MV-4-11 (cell line): ENCODE results near the gene DDC.
"Not testable (repeated sequence)": the region's sequence is repeated elsewhere in the genome, so short reads cannot be mapped to it uniquely, and the experiment has no call there.

Experiments used
- DNase-seq: peaks from one replicate; lab custom pipeline; 2025; lab: John Stamatoyannopoulos, UW

The DDC gene

DNA sequence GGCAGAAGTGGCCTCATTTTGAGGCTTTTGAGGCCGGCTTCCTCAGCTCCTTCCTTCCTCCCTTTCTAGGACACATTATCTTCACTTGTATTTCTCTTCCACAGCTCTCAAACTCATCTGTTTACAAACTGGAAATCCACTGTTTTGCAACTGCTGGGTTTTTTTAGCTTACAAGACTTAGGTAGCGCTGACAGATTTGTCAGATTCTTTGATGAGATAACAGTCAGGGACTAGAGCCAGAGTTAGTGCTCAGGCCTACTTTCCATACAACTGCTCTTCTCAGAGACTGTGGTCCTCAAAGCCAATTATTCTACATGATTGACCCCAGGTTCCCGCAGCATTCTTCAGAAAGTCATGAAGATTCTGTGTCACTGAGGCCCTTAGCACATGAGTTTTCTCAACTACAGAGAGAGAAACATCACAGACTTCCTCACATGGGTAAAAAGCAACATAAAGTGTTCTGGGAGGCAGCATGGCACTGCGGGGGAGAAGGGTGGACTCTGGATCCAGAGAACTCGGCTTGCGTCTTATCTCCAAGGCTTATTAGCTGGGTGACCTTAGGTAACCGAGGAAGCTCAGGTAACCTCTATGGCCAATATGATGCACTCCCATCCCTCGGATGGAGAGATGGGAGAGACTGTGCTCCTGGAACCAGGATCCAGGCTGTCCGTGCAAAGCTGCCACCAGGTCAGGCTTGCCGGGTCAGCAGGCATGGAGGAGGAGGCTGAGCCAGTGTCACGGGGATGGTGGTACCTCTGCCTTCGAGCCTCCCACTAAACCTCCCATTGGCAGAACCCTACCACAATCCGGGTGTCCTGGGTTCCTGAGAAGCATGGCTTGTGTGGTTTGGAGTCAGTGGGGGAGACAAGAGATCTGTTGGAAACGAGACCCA is 10.5 kb downstream of the DDC start:
- no peak for DNase-seq

DNA sequence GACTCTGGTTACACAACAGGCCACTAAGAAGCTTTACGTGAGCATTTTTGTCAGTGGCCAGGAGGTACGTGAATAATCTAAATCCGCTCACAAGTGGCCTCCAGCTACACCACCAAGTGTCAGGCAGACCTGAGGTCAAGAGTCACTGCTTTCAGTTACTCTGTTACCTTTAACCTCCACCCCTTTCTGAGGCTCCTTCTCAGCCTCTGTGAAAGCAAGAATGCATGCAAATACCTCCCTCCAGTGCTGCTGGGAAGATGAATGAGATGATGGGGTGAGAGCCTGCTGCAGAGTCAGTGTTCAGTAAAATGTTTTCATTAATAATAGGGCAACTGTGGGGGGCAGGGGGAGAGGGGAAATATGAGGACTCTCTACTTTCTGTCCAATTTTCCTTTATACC is 11.2 kb downstream of the DDC start:
- DNase-seq = no peak

DNA sequence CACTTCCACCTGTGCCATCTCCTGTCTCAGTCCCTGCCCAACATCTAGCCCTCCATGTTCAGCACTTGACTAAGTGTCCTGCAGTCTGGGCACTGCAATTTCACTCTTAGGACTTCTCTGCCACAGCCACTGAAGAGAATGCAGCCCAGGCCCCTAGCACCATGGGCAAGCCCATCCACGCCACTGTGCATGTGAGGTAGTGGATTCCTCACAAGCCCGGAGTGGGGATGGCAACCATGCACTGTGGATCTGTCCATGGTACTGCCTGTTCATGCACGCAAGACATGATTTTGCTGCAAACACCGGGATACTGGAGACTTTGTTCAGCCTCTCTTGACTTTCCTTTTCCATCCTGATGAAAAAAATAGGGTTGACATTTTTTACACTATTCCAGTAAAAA is 12.3 kb downstream of the DDC start:
- no peak for DNase-seq

DNA sequence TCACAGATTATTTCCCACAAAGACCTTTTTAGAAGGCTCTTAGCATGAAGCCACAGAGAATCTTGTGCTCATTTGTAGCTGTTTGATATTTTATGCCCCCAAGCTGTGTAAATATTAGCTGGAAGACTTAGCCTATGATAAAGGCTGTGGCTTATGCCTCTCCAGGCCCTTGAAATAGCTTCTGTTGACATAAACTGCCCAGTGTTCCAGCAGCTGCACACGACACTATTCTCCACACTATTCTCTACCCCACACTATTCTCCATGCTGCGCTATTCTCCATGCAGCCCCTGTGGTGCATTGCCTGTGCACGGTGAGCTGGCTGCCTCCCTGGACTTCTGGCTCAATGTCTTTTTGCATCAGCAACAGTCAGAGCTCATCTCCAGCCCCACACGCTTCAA is 13.1 kb downstream of the DDC start:
- DNase-seq = no peak

DNA sequence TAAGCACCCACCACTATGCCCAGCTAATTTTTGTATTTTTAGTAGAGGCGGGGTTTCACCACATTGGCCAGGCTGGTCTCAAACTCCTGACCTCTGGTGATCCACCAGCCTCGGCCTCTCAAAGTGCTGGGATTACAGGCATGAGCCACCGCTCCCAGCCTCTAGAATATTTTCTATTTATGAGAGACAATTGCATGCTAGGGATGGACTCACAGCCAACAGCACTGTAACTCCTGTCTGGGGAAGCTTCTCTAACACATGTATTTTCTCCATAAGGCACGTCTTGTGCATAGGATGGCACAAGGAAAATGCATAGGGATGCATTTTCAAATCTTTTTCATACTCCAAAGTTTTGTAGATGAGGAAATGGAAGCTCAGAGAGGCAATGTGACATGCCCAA is 19.6 kb downstream of the DDC start:
- not testable (repeated sequence) for DNase-seq

DNA sequence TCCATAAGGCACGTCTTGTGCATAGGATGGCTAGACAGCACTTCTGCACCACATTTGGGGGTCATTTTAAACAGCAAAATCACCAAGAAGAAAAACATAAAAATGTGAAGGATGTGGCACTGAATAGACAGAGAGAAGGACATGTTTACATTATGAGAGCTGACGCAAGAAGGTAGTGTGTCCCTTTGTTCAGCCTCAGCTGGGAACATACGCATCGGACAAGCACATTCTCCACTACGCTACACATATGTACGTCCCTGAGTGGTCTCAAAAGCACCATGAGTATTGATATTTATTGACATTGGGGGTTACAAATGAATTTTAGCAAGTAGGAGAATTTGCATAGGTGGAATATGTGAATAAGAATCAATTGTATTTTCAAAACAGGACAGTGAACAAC is 20.2 kb downstream of the DDC start:
- no peak for DNase-seq

DNA sequence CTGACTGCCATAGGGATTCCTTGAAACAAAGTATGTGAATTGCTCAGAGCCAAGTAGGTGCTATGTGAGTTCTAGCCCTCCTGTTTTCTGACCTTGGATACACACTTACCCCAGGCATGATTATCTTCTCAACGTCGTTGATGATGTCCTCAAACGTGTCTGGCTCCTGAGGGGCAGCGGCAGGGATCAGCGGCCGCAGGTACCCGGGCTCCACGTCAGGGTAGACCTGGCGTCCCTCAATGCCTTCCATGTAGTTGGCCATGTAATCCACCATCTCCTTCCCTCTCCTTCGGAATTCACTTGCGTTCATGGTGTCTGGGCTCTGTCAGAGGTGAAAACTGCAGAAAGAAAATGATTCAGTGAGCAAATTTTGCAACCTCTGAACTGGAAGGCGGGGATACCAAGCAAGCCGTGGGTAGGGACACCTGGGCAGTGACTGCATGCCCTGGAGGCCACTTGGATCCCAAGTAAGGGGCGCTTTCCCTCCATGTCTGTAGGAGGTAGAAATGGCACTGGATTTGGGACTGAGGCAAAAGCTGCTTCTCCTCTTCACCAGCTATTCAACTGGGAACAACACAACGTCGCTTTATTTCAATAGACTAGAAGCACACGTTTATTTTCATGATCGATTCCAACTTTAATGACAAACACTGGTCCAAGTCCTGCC is 21.3 kb downstream of the DDC start:
- DNase-seq = no peak

DNA sequence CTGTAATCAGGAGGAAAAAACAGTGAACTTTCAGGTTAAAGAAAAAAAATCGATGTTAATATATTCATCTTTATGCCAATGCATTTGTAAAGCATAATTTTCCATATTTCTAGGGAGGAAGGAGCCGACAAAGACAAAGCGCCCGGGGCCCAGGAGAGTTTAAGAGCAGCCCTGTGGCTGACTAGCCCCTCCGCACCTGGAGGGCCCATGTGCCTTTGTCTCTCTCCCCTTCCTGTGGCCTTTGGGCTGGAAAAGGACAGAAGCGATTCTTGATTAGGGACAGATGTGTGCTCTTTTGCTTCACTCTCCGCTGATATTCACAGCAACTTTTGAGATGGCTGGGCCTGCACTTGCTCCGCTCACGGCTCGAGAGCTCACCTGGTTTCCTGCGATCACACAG is 23.1 kb downstream of the DDC start:
- DNase-seq = no peak

DNA sequence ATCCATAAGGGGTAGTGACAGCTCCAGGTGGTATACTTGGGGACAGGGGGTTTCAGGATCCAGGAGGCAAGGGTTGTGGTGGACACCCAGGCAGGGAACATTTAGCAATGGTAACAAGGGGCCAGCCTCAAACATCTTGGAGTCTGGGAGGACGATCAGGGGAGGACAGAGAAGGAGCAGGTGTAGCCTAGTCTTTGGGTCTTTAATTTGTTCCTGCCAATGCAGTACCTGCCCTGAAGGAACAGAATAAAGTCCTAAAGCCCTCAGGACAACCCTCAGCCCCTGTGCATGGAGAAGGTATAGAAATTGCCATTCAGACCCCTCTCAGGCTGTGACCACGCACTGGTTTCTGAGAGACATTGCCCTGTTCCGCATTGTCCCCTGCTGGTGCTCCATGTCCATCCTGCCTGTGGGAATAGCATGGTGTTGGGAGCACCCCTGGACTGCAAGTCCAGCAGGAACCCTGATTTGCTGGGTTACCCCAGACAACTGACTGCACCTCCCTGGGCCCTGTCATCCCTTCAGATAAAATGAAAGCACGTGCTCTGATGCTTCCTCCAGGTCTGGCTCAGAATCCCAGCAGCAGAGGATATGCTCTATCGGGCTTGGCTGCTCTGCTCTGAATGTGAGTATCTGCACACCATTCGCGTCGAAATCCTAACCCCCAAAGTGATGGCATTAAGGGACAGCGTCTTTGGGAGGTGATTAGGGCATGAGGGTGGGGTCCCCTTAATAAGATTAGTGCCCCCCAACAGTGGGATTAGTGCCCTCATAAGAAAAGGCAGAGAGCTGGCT is 24.2 kb downstream of the DDC start:
- no peak for DNase-seq

DNA sequence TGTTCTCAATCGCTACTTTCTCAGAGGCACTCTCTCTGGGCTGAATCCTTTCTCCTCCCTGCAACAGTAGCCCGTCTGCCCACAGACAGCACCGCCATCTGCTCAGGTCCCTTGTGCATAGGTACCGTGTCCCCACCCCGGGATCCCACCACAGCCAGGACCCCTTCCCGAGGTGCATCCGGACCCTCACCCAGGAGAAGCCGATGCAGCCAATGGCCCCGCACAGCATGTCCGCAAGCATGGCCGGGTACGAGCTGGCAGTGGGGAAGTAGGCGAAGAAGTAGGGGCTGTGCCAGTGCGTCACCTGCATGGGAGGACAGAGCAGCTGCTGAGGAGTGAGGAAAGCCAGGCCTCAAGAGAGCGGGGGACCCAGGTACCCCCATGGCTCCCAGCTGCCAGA is 25.5 kb downstream of the DDC start:
- DNase-seq = no peak

DNA sequence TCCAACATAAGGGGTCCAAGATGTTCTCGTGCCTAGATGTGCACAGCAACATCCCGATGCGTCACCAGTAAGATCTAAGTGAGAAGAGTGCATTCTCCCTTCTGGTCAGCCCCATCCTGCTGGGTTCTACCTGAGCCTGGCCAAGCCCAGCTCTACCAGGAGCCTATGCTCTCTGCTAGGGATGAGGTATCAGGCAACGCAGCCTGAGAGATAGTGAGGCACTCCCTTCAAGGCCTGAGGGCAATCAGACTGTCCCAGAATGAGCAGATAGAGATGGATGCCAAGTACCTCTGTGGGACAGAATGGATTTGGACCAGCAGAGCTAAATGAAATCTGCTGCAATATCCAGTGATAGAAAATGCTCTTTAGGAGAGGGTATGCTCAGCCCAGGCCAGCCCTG is 26.7 kb downstream of the DDC start:
- DNase-seq = no peak

DNA sequence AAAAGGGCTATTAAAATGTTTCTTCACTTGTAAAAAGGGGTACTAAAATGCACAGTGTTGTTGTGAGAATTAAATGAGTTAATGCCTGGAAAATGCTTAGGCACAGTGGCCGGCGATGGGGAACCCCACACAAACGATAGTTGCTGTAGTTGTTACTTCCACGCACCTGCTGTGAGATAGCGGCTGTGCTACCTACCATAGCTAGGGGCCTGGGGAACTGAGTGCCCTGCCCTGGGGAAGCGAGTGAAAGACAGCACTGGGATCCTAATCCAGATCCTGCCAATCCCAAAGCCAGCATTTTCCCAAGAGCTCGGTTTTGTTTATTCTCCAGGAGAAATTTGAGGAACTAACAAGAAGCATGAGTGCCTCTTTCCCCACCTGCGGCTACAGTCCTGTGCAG is 27.8 kb downstream of the DDC start:
- DNase-seq = no peak

DNA sequence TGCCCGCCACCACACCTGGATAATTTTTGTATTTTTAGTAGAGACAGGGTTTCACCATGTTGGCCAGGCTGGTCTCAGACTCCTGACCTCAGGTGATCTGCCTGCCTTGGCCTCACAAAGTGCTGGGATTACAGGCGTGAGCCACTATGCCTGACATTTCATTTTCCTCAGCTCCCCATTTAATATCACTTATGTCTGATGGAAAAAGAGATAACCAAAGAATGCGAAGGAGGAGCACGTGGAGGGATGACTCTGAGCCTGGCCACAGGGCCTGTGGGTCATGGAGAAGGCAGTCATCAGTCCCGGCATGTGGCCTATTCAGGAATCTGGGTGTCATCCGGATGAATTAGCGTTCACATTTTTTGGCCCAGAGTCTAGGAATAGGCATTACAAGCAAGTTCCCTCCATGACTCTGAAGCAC is 29.9 kb downstream of the DDC start:
- DNase-seq = not testable (repeated sequence)

DNA sequence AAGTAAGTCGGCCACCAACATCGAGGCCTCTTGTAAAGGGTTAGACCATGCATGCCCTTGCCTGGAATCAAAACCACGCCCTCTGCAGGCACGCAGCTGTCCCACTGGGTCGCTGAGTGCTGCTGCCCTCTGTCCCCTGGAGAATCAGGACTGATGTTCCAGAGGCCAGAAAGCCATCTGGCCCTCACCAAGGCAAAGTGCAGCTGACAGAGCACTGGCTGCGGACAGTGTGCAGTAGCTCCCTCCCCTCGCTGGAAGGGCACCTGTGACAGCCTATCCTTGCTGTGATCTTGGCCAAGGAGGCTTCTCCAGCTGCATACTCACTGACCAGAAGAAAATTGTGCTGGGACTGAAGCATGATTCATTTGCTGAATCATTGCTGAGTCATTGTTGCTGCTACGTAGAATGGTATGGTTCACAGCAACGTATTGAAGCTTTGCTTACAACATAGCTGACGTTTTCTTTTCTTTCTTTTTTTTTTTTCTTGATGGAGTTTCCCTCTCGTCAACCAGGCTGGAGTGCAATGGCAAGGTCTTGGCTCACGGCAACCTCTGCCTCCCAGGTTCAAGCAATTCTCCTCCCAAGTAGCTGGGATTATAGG is 30.4 kb downstream of the DDC start:
- DNase-seq = peak; percentile 85

DNA sequence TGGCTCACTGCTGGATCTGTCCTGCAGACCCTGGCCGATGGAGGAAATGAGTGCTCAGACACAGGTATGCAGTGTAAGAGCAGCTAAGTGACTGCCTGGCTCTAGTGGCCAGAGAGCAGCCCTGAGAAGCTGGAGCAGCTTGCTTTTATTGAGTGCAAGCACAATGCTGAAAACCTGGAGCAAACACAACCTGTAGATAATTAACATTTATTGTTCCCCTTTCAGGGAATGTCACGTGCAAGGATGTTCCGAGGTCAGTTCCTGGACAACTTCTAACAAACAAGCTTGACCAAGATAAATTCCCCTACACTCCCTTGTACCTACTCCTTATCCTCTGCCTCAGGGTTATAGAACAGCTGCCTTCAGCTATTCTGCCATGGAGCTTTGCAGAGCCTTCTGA is 31.3 kb downstream of the DDC start:
- no peak for DNase-seq

DNA sequence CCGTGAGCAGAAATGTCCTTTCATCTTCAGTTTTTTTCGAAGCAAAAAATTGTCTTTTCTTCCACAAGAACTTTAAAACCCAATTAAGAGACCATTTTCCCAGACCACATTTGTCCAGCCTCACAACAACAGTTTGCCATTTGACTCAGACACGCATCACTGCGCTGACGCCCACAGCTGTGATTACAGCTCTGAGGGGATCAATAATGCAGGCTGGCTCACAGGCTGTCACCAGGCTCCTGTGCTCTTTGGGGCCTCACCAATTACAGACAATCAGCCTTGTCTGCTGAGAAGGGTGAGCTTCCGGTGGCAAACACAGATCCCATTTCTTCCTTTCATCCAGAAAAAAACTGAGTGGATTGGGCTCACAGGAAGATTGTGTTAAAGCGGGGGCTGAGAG is 33.3 kb downstream of the DDC start:
- DNase-seq = no peak

DNA sequence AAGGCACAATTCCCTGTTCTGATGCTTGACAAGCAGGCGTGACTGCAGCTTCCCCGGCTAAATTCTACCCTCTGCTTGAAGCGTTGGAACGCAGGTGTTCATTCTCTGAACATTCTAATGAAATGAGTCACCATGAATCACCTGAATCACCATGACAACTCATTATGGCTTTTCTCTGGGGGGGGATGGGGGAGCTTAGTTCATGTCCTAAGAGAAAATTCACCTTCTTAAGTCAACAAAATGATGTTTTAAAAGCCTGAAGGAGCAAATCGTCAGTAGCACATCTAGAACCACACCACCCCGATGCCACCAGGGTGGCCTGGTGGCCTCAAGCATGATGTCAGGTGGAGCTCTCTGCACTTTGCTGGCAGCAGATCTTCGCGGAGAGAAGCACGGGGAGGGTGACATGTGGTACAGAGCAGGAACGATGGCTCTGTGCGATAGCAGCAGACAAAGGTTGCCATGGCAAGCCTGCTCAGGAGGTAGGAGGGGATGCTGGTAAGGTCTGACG is 33.7 kb downstream of the DDC start:
- no peak for DNase-seq

DNA sequence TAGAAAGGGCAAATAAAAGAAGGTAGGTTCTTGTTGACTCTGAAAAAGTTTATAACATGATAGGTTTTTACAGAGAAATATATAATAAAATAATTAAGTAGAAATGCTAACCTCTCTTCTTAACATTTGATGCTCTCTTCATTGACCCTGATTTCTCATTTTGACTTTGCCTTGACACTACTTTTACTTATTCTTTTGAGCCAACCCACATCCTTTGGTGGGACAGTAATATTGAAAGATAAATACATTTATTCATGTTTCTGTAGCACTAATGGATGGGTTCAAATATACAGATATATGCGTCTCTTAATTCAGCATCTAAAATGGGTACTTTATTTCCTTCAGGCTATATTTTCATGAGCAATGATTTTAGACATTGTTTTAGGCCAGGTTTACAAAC is 34.4 kb downstream of the DDC start:
- DNase-seq = no peak

DNA sequence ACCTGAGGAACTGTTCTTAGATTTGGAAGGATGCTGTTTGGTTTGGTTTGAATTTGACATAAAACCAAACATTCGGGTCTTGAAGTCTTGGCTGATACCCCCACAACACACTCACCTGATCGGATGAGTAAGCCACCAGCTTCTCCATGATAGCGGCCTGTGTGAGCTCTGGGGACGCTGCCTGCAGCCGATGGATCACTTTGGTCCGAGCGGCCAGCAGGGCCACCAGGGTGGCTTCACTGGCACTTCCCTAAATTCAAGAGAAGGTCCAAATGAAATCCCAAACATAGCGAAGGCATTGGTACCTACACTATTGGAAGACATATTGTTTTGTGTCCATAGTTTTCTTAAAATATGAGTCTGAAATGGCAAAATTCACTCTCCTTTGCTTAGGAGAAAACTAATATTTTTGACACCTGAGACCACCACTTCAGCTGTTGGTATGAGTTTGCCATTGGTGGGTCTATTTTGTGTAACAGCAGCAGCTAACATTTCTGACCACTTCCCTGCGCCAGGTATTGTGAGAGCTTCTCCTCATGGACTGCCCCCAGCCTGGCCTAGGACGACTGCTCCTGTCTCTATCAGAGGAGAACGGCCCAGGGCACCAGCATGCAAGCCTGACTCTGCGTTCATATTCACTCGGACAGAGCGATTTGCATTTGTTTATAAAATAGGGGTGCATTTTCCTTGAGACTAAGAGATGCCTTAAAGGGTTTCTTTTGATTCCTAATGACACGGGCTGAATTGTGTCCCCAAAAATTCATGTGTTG is 35.9 kb downstream of the DDC start:
- no peak for DNase-seq

DNA sequence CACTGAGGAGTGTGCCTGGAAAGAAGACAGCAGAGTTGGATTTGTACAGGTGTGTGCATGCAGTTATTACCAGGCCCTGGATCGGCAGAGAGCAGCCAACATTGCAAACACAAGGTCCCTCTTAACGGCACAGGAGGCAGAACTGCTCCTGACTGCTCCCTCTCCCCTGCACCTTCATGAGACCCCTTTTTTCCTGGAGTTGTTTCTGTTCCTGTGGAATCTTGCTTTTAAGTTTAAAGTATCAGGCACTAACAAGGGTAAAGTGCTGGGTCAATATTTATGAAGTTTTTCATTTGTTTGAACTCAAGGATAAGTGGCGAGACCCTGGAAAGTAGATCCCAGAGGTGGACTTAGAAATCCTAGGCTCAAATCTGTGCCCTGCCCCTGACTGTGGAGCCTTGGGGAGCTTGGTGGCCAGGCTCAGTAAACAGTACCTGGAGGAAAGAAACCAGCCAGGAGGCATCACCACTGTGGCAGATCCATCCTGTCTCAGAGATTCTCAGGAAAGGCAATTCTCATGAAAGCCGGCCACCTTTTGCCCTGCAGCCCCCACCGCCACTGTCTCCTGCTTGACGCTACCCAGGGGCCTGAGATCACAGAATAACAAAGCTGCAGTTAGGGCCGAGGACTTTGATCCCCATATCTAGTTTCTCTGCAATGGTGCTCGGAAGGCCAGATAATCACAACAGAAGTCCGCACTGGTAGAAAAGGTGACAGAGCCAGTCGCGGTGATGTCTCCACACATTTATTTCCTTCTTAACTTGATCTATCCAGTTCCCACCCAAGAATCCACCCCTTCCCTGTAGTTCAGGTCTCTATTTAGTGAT is 36.7 kb downstream of the DDC start:
- DNase-seq = no peak

DNA sequence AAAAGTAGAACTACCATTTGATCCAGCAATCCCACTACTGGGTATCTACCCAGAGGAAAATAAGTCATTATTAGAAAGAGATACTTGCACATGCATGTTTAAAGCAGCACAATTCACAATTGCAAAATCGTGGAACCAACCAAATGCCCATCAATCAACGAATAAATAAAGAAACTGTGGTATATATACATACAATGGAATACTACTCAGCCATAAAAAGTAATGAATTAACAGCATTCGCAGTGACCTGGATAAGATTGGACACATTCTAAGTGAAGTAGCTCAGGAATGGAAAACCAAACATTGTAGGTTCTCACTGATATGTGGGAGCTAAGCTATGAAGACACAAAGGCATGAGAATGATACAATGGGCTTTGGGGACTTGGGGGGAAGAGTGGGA is 45.9 kb downstream of the DDC start:
- not testable (repeated sequence) for DNase-seq
